IMR-90 (cell line): ENCODE data around the gene ADAMTS8.

Experiments
- BHLHE40 ChIP-seq: fragments of 150-350 bp; IDR thresholded peaks from 2 replicates; pipeline ENCODE4 v1.6.1; 2016; ENCODE audit warnings: mild to moderate bottlenecking, low read depth, low read length
- CEBPB ChIP-seq: IDR thresholded peaks from 2 replicates; pipeline ENCODE4 v1.6.1; 2012; ENCODE audit warnings: low read depth, low read length, improper control_type of control experiment
- CHD1 ChIP-seq: IDR thresholded peaks from 2 replicates; pipeline ENCODE4 v1.6.1; 2012; ENCODE audit warnings: low read depth, low read length, improper control_type of control experiment
- CTCF ChIP-seq: conservative IDR thresholded peaks from 2 replicates; pipeline ENCODE4 v1.5.1; 2012; ENCODE audit warnings: mild to moderate bottlenecking, low read depth, low read length, improper control_type of control experiment
- MAZ ChIP-seq: IDR thresholded peaks from 2 replicates; pipeline ENCODE4 v1.6.1; 2012; ENCODE audit warnings: low read depth, mild to moderate bottlenecking, low read length, improper control_type of control experiment, moderate library complexity, borderline replicate concordance
- MXI1 ChIP-seq: IDR thresholded peaks from 2 replicates; pipeline ENCODE4 v1.6.1; 2012; ENCODE audit warnings: low read depth, mild to moderate bottlenecking, low read length, moderate library complexity, borderline replicate concordance
- NFE2L2 ChIP-seq: fragments of 150-350 bp; IDR thresholded peaks from 2 replicates; pipeline ENCODE4 v1.6.1; 2016; ENCODE audit warnings: low read depth, mild to moderate bottlenecking, low read length
- POLR2A ChIP-seq: IDR thresholded peaks from 2 replicates; pipeline ENCODE4 v1.6.1; 2012; ENCODE audit warnings: mild to moderate bottlenecking, low read depth, low read length
- RAD21 ChIP-seq: IDR thresholded peaks from 2 replicates; pipeline ENCODE4 v1.6.1; 2012; ENCODE audit warnings: low read length, improper control_type of control experiment
- RFX5 ChIP-seq: IDR thresholded peaks from 2 replicates; pipeline ENCODE4 v1.8.0; 2012; ENCODE audit warnings: low read depth, mild to moderate bottlenecking, low read length, moderate library complexity
- SMC3 ChIP-seq: fragments of 150-350 bp; IDR thresholded peaks from 2 replicates; pipeline ENCODE4 v1.6.1; 2016; ENCODE audit warnings: low read depth, mild to moderate bottlenecking, antibody characterized with exemption, low read length, moderate library complexity
- TF ChIP-seq, protein P1 (sequence below): fragments of 150-350 bp; IDR thresholded peaks from 2 replicates; pipeline ENCODE4 v1.6.1; 2016; ENCODE audit warnings: low read depth, mild to moderate bottlenecking, low read length, moderate library complexity, borderline replicate concordance

DNA sequence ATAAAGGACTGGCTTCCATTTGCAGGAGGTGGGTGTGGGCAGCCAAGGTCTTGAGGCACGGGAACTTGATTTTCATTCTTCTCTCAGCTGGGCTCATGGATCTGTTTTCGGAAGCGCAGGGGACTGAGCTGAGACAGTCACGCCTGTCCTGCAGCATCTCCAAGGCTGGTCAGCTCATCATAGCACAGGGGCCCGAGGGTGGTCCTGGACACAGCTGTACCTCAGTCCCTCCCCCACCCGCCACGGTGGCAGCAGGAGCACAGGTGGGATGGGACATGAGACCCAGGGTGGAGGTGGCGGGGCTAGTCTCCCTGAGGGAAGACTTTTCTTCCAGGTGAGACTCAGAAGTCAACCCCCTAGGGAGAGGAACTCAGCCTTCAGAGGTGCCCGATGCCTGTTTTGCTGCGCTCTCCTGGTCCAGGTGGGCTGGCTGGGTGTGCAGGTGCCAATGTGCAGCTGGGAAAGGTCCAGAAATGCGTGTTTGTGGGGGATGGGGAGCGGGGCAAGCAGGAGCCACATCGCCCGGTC is 3.7 kb downstream of the ADAMTS8 start:
- no peak for TF ChIP-seq CTCF
- no peak for TF ChIP-seq MXI1
- TF ChIP-seq POLR2A: no peak
- TF ChIP-seq RFX5: no peak
- TF ChIP-seq NFE2L2: no peak
- TF ChIP-seq CEBPB: no peak
- no peak for TF ChIP-seq MAZ
- no peak for TF ChIP-seq BHLHE40
- TF ChIP-seq, protein P1, sequence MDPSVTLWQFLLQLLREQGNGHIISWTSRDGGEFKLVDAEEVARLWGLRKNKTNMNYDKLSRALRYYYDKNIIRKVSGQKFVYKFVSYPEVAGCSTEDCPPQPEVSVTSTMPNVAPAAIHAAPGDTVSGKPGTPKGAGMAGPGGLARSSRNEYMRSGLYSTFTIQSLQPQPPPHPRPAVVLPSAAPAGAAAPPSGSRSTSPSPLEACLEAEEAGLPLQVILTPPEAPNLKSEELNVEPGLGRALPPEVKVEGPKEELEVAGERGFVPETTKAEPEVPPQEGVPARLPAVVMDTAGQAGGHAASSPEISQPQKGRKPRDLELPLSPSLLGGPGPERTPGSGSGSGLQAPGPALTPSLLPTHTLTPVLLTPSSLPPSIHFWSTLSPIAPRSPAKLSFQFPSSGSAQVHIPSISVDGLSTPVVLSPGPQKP: no peak
- TF ChIP-seq CHD1: no peak
- no peak for TF ChIP-seq SMC3
- TF ChIP-seq RAD21: no peak
